HepG2 (cell line): ENCODE measurements around the gene P2RX6. TPM values are rescaled to one million over a fixed set of nuclear protein-coding genes. Genes with fewer than 3 reads are reported as not detected.

Experiments used
- ATAC-seq: fragments of 200-7000 bp; cut with Tn5 transposase; 3 replicates; pipeline ENCODE4 v1.9.1; 2020; ENCODE audit warnings: mild to moderate bottlenecking, moderate library complexity
- BruUV-seq: library from RNA; stranded (reverse); fragments of 400-500 nt; replicated peaks from 2 replicates; lab custom pipeline; 2021; lab: Mats Ljungman, UMichigan
- CTCF ChIA-PET: fragments of 300-600 bp; formaldehyde crosslinking; extraction: SDS; loops from one replicate; lab custom pipeline; 2021; ENCODE audit warnings: low total read pairs, inconsistent platforms, low intra/inter-chr PET ratio; lab: Yijun Ruan, JAX
- POLR2A ChIA-PET: fragments of 350-600 bp; sonication (Branson Sonifier 250); formaldehyde crosslinking; loops from one replicate; lab custom pipeline; 2020; ENCODE audit warnings: antibody characterized with exemption, inconsistent platforms; lab: Yijun Ruan, JAX
- DNase-seq: peaks from one replicate; pipeline ENCODE4 v3.0.0-alpha.2; 2015; ENCODE audit warnings: low spot score
- FAIRE-seq: peaks from 3 replicates; lab custom pipeline; 2011; peaks lifted over from hg19 to GRCh38; lab: Jason Lieb, UNC
- H2AFZ ChIP-seq: one replicate; pipeline ENCODE4 v1.6.1; 2011; ENCODE audit warnings: low read length, inconsistent platforms
- H3K27ac ChIP-seq: fragments of 300-600 bp; 3 replicates; pipeline ENCODE4 v1.8.0; 2011; ENCODE audit warnings: mixed run types, mild to moderate bottlenecking, mixed read lengths, low read length, inconsistent platforms; ENCODE audit not compliant: insufficient read depth; ENCODE audit errors: extremely low read length
- H3K27me3 ChIP-seq, 2 experiments: fragments of 200-600 bp in 1 of 2; 2 replicates in 1 of 2; 3 replicates in 1 of 2; pipeline versions ENCODE4 v1.6.0 to v1.8.0; 2011; ENCODE audit warnings: low read length in 2 of 2, mild to moderate bottlenecking in 2 of 2, moderate library complexity in 2 of 2, inconsistent platforms in 1 of 2; ENCODE audit not compliant: insufficient read depth in 2 of 2, control insufficient read depth in 1 of 2
- H3K36me3 ChIP-seq, 2 experiments: fragments of 200-600 bp in 1 of 2; replicated peaks in 1 of 2; 2 replicates in 1 of 2; 3 replicates in 1 of 2; pipeline versions ENCODE4 v1.5.1 to v1.8.0; 2011; ENCODE audit warnings: low read length in 2 of 2, inconsistent platforms in 1 of 2; ENCODE audit not compliant: insufficient read depth in 2 of 2, control insufficient read depth in 1 of 2
- H3K4me1 ChIP-seq: 2 replicates; pipeline ENCODE4 v1.5.1; 2012; ENCODE audit warnings: low read length, inconsistent platforms; ENCODE audit not compliant: insufficient read depth
- H3K4me2 ChIP-seq: 2 replicates; pipeline ENCODE4 v1.6.0; 2011; ENCODE audit warnings: low read depth, low read length, inconsistent platforms
- H3K4me3 ChIP-seq, 3 experiments: fragments of 200-600 bp in 1 of 3; sonication (generic), shearing (Covaris generic) in 1 of 3; replicated peaks in 1 of 3; 2 replicates each; pipeline ENCODE4 v1.5.1; 2011 to 2016; ENCODE audit warnings: low read length in 3 of 3, inconsistent platforms in 2 of 3, low read depth in 2 of 3, mild to moderate bottlenecking in 2 of 3, control low read depth in 1 of 3, mixed read lengths in 1 of 3; ENCODE audit not compliant: insufficient read depth in 1 of 3
- H3K79me2 ChIP-seq: one replicate; pipeline ENCODE4 v1.6.1; 2011; ENCODE audit warnings: low read length, inconsistent platforms; ENCODE audit not compliant: insufficient read depth
- H3K9ac ChIP-seq: 2 replicates; pipeline ENCODE4 v1.6.0; 2011; ENCODE audit warnings: mild to moderate bottlenecking, low read depth, low read length, inconsistent platforms; ENCODE audit not compliant: insufficient read depth
- H3K9me3 ChIP-seq: 2 replicates; pipeline ENCODE4 v1.5.1; 2012; ENCODE audit warnings: mild to moderate bottlenecking, low read length
- H4K20me1 ChIP-seq: 2 replicates; pipeline ENCODE4 v1.6.0; 2011; ENCODE audit warnings: inconsistent platforms, mild to moderate bottlenecking, low read length, moderate library complexity; ENCODE audit not compliant: insufficient read depth
- JUND ChIP-seq: sonication (generic); formaldehyde crosslinking; IDR thresholded peaks from 2 replicates; pipeline ENCODE4 v1.8.0; 2022; ENCODE audit warnings: mild to moderate bottlenecking, missing genetic modification reagents
- NRL ChIP-seq: sonication (generic); formaldehyde crosslinking; IDR thresholded peaks from 2 replicates; pipeline ENCODE4 v1.5.0; 2020; ENCODE audit warnings: missing genetic modification reagents, mild to moderate bottlenecking, moderate library complexity, borderline replicate concordance
- ZNF883 ChIP-seq: sonication (generic); formaldehyde crosslinking; IDR thresholded peaks from 2 replicates; pipeline ENCODE4 v1.5.1; 2020; ENCODE audit warnings: mild to moderate bottlenecking, missing genetic modification reagents; ENCODE audit errors: not compliant biosample characterization
- WGBS: methylation state at CpG from one replicate; pipeline ENCODE4 v1.1.6; 2017; ENCODE audit warnings: low lambda C conversion rate; 5-methylcytosine and 5-hydroxymethylcytosine counted together
- in situ Hi-C: cut with HindIII; loops from 2 replicates; pipeline ENCODE4 v1.10.0; 2017; ENCODE audit warnings: low pct_unique_long_range_greater_than_20kb; ENCODE audit not compliant: extremely low pct_ligation_motif_present
- intact Hi-C: fragments of 100-400 bp; cut with micrococcal nuclease; formaldehyde crosslinking; loops from one replicate; pipeline ENCODE4 v1.10.0; 2022; ENCODE audit not compliant: unreplicated experiment
- polyA plus RNA-seq, 8 experiments: library from polyadenylated mRNA; depleted of rRNA in 3 of 8; stranded (reverse) in 7 of 8; unstranded in 1 of 8; fragments of >200 nt; fragmentation: Illumina TruSeq in 4 of 8; extraction: Trizol in 4 of 8; gene quantifications; 2 replicates each; pipeline versions ENCODE4 v1.2.1 to v1.2.3, GENCODE V29; 2011 to 2016; ENCODE audit warnings: low read depth in 4 of 8, missing spikeins in 1 of 8, mixed read lengths in 1 of 8; ENCODE audit not compliant: insufficient read depth in 1 of 8
- total RNA-seq, 5 experiments: library from RNA; depleted of rRNA; stranded (reverse); fragments of >200 nt; fragmentation: Illumina TruSeq; extraction: Trizol; gene quantifications; 2 replicates each; pipeline ENCODE4 v1.2.3, GENCODE V29; 2016; ENCODE audit warnings: low read depth in 1 of 5
- TF ChIP-seq, protein P1 (sequence below): sonication (generic); formaldehyde crosslinking; IDR thresholded peaks from 2 replicates; pipeline ENCODE4 v1.5.1; 2020; ENCODE audit warnings: missing genetic modification reagents, mild to moderate bottlenecking, borderline replicate concordance
- TF ChIP-seq, protein P2 (sequence below): sonication (generic); formaldehyde crosslinking; IDR thresholded peaks from 2 replicates; pipeline ENCODE4 v1.8.0; 2022; ENCODE audit warnings: mild to moderate bottlenecking, missing genetic modification reagents, moderate library complexity
- TF ChIP-seq, protein P3 (sequence below): sonication (generic); formaldehyde crosslinking; IDR thresholded peaks from 2 replicates; pipeline ENCODE4 v1.4.0; 2020; ENCODE audit warnings: mild to moderate bottlenecking, missing genetic modification reagents, borderline replicate concordance
- TF ChIP-seq, protein P4 (sequence below): sonication (generic); formaldehyde crosslinking; IDR thresholded peaks from 2 replicates; pipeline ENCODE4 v1.9.0; 2021; ENCODE audit warnings: missing genetic modification reagents, borderline replicate concordance
- TF ChIP-seq, protein P5 (sequence below): fragments of 450-650 bp; IDR thresholded peaks from 2 replicates; pipeline ENCODE4 v1.6.1; 2017

The P2RX6 gene
- total and polyA plus RNA-seq, 2 of the 13 experiments (the other 11 are each of a cell fraction or from before 2014, with no cell fraction given): 0.04 to 0.12 TPM

DNA sequence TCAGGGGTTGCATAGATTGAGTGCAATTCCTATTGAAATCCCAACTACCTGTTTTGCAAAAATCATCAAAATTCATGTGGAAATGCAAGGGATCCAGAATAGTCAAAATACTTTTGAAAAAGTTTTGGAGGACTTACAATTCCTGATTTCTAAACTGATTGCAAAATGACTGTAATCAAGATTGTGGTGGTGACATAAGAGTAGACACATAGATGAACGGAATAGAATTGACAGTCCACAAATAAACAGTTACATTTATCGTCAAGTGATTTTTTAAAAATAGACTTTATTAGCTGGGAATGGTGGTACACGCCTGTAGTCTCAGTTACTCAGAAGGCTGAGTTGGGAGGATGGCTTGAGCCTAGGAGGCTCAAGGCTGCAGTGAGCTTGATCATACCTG, 20.0 kb downstream of the P2RX6 start:
- FAIRE-seq: no peak
- TF ChIP-seq, protein P1, sequence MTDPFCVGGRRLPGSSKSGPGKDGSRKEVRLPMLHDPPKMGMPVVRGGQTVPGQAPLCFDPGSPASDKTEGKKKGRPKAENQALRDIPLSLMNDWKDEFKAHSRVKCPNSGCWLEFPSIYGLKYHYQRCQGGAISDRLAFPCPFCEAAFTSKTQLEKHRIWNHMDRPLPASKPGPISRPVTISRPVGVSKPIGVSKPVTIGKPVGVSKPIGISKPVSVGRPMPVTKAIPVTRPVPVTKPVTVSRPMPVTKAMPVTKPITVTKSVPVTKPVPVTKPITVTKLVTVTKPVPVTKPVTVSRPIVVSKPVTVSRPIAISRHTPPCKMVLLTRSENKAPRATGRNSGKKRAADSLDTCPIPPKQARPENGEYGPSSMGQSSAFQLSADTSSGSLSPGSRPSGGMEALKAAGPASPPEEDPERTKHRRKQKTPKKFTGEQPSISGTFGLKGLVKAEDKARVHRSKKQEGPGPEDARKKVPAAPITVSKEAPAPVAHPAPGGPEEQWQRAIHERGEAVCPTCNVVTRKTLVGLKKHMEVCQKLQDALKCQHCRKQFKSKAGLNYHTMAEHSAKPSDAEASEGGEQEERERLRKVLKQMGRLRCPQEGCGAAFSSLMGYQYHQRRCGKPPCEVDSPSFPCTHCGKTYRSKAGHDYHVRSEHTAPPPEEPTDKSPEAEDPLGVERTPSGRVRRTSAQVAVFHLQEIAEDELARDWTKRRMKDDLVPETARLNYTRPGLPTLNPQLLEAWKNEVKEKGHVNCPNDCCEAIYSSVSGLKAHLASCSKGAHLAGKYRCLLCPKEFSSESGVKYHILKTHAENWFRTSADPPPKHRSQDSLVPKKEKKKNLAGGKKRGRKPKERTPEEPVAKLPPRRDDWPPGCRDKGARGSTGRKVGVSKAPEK (CRISPR knock-in tag): no peak
- no peak for TF ChIP-seq JUND (CRISPR knock-in tag)
- Histone ChIP-seq H3K4me2 (no peak overlapping the region), H3K36me3 (no peaks in the 10 kb centered on the region), H3K27ac (no peak overlapping the region), H3K4me3 (no peak overlapping the region), H3K27me3 (peaks cover 8 to 29% of the 10 kb centered on the region in 2 experiments), H3K4me1 (no peaks in the 10 kb centered on the region), H2AFZ (no peak overlapping the region), H3K9me3 (no peaks in the 10 kb centered on the region), H4K20me1 (no peaks in the 10 kb centered on the region), H3K9ac (no peak overlapping the region), H3K79me2 (no peaks in the 10 kb centered on the region)
- no peak for ATAC-seq
- ChIA-PET POLR2A (no interaction called here), CTCF (no interaction called here)
- in situ Hi-C loops (no loop called here), intact Hi-C loops (no loop called here)
- BruUV-seq: no TSS peak
- WGBS: 47% methylated on average over 3 of the region's 3 CpGs
- no peak for DNase-seq

DNA sequence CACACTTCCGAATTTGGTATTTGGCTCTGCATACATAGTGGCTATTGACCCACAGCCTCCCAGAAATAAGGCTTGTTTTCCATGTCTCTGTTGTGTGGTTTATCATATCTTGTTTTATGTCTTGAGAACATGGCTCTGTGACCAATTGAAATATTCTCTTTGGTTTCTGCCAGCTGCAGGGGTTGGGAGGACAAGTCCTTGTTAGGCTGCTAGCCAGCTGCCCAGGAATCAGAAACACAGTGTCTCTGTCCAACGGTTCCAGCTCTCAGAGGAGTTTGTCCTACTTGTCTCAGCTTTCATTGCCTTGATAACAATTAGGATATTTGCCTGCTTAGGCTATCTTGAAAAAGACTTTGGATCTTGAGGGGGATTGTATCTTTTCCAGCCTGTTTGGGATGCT, 23.4 kb downstream of the P2RX6 start:
- Histone ChIP-seq H3K4me2 (no peak overlapping the region), H3K79me2 (no peaks in the 10 kb centered on the region), H4K20me1 (no peaks in the 10 kb centered on the region), H3K4me3 (no peak overlapping the region), H3K27me3 (peaks cover 3 to 19% of the 10 kb centered on the region in 2 experiments), H3K36me3 (no peaks in the 10 kb centered on the region), H3K9ac (no peak overlapping the region), H3K27ac (no peak overlapping the region), H2AFZ (no peak overlapping the region), H3K9me3 (no peaks in the 10 kb centered on the region), H3K4me1 (no peaks in the 10 kb centered on the region)
- no peak for FAIRE-seq
- ChIA-PET CTCF (no interaction called here), POLR2A (no interaction called here)
- ATAC-seq: no peak
- no TSS peak for BruUV-seq
- intact Hi-C loops: no loop called here
- DNase-seq: no peak
- 11% methylated on average over 2 of the region's 2 CpGs for WGBS
- in situ Hi-C loops: no loop called here
- TF ChIP-seq, protein P2, sequence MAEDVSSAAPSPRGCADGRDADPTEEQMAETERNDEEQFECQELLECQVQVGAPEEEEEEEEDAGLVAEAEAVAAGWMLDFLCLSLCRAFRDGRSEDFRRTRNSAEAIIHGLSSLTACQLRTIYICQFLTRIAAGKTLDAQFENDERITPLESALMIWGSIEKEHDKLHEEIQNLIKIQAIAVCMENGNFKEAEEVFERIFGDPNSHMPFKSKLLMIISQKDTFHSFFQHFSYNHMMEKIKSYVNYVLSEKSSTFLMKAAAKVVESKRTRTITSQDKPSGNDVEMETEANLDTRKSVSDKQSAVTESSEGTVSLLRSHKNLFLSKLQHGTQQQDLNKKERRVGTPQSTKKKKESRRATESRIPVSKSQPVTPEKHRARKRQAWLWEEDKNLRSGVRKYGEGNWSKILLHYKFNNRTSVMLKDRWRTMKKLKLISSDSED (CRISPR knock-in tag): no peak
- TF ChIP-seq NRL (CRISPR knock-in tag) (no peak), ZNF883 (no peak)
- TF ChIP-seq, protein P3, sequence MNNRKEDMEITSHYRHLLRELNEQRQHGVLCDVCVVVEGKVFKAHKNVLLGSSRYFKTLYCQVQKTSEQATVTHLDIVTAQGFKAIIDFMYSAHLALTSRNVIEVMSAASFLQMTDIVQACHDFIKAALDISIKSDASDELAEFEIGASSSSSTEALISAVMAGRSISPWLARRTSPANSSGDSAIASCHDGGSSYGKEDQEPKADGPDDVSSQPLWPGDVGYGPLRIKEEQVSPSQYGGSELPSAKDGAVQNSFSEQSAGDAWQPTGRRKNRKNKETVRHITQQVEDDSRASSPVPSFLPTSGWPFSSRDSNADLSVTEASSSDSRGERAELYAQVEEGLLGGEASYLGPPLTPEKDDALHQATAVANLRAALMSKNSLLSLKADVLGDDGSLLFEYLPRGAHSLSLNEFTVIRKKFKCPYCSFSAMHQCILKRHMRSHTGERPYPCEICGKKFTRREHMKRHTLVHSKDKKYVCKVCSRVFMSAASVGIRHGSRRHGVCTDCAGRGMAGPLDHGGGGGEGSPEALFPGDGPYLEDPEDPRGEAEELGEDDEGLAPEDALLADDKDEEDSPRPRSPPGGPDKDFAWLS: no peak
- TF ChIP-seq, protein P4, sequence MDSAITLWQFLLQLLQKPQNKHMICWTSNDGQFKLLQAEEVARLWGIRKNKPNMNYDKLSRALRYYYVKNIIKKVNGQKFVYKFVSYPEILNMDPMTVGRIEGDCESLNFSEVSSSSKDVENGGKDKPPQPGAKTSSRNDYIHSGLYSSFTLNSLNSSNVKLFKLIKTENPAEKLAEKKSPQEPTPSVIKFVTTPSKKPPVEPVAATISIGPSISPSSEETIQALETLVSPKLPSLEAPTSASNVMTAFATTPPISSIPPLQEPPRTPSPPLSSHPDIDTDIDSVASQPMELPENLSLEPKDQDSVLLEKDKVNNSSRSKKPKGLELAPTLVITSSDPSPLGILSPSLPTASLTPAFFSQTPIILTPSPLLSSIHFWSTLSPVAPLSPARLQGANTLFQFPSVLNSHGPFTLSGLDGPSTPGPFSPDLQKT (CRISPR knock-in tag): no peak
- TF ChIP-seq, protein P5, sequence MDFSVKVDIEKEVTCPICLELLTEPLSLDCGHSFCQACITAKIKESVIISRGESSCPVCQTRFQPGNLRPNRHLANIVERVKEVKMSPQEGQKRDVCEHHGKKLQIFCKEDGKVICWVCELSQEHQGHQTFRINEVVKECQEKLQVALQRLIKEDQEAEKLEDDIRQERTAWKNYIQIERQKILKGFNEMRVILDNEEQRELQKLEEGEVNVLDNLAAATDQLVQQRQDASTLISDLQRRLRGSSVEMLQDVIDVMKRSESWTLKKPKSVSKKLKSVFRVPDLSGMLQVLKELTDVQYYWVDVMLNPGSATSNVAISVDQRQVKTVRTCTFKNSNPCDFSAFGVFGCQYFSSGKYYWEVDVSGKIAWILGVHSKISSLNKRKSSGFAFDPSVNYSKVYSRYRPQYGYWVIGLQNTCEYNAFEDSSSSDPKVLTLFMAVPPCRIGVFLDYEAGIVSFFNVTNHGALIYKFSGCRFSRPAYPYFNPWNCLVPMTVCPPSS: no peak
